Right lobe of liver (tissue), 4 donors: ENCODE measurements around the gene MSL1.

Experiments
- CTCF ChIP-seq, 4 donors: fragments of 200-600 bp in 3 of 4; fragments of 450-650 bp in 1 of 4; IDR thresholded peaks; one replicate each; pipeline versions ENCODE4 v1.5.1 to v1.8.0; 2016 to 2022; ENCODE audit warnings: antibody characterized with exemption in 4 of 4, mild to moderate bottlenecking in 2 of 4
- POLR2A ChIP-seq: fragments of 450-650 bp; IDR thresholded peaks from one replicate; pipeline ENCODE4 v1.6.1; 2017; ENCODE audit warnings: antibody characterized with exemption, mild to moderate bottlenecking
- donor health status: DM: no; HTN: no; CAD: no.
- donor health status: DM: no; HTN: no; CAD: no.
- donor health status: DM: no; HTN: yes; CAD: no.

GRCh38 chr17:40098846-40099618, 22.7 kb upstream of the MSL1 start:
- TF ChIP-seq CTCF (IDR thresholded peaks at IDR 0.05) (no peak), POLR2A (peak; percentile 98)
